Epithelial cell of esophagus (primary cell): ENCODE data around the gene NEK6.

ENCODE experiments used
- DNase-seq: peaks from one replicate; pipeline ENCODE4 v3.0.0; 2010; ENCODE audit warnings: low read depth
- H3K4me3 ChIP-seq: 2 replicates; pipeline ENCODE4 v1.5.1; 2011; ENCODE audit warnings: mild to moderate bottlenecking, low read length, control low read depth
- TF ChIP-seq, protein P1 (sequence below): IDR thresholded peaks from 2 replicates; pipeline ENCODE4 v1.5.1; 2011; ENCODE audit warnings: low read depth, mild to moderate bottlenecking, low read length, control low read depth, inconsistent platforms; ENCODE audit not compliant: insufficient read depth; ENCODE audit errors: missing control alignments

NEK6 gene

GRCh38 chr9:124214116-124214515 is 43.6 kb upstream of the NEK6 start:
- DNase-seq = no peak
- no peak overlapping the region for H3K4me3 ChIP-seq
- TF ChIP-seq, protein P1, sequence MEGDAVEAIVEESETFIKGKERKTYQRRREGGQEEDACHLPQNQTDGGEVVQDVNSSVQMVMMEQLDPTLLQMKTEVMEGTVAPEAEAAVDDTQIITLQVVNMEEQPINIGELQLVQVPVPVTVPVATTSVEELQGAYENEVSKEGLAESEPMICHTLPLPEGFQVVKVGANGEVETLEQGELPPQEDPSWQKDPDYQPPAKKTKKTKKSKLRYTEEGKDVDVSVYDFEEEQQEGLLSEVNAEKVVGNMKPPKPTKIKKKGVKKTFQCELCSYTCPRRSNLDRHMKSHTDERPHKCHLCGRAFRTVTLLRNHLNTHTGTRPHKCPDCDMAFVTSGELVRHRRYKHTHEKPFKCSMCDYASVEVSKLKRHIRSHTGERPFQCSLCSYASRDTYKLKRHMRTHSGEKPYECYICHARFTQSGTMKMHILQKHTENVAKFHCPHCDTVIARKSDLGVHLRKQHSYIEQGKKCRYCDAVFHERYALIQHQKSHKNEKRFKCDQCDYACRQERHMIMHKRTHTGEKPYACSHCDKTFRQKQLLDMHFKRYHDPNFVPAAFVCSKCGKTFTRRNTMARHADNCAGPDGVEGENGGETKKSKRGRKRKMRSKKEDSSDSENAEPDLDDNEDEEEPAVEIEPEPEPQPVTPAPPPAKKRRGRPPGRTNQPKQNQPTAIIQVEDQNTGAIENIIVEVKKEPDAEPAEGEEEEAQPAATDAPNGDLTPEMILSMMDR = no peak

DNA sequence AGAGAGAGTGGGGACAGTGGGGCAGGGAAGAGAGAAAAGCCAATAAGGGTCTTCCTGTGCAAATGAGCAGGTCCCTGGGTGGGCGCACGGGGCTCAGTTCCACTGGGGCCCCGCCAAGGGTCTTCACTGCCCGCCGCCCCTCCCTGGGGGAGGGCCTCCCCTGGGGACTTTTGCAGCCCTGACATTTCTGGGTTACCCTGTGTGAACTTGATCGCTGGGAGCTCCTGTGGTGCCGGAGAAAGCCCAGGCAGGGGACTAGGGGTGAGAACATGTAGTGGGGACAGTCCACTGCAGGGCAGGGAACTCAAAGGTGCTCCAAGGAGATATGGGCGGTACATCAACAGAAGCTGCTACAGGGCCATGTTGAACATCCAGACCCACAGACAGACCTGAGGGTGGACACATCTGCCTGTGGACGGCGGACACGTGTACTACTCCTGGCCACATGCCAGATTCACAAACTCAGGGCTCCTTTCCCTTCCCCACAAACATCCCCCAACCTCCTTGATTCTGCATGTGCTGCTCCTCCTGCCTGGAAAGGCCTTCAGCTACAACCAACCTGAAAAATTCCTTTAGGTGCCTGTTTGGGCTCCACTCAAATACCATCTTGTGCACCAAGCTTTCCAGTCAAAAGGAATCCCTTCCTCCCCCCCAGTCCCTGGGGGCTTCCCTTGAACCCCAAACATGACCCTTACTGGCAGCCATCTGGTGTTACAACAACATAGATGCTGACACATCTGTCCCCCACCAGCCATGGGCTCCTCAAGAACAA is 43.0 kb upstream of the NEK6 start:
- TF ChIP-seq, protein P1 = no peak
- DNase-seq = no peak
- no peak overlapping the region for H3K4me3 ChIP-seq

DNA sequence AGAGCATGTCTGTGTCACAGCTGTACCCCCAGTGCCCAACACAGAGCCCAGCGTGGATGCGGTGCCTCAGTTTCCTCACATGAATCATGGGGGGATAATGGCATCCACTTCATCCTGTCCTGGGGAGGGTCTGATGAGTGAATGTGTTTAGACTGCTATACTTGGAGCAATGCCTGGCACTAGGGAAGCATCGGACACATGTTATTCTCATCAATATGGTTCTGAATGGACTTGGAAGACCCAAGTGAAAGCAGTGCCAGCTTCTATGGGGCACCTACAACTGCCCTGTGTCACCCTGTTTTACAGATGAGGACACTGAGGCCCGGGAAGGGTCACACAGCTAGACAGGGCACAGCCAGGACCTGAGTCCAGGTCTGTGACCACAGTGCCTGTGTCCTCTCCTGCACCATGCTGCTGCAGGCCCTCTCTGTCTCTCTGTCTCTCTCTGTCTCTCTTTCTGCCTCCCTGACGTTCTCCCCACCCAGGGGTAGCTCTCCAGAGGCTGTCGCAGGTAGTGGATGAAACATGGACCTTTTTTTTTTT is 42.3 kb upstream of the NEK6 start:
- H3K4me3 ChIP-seq = no peak overlapping the region
- DNase-seq = no peak
- TF ChIP-seq, protein P1 = no peak

- TF ChIP-seq, protein P1 = no peak
- H3K4me3 ChIP-seq = no peak overlapping the region
- DNase-seq = no peak
These were observed 41.8 kb upstream of the NEK6 start for GRCh38 chr9:124215956-124216355.

- DNase-seq = no peak
- no peak overlapping the region for H3K4me3 ChIP-seq
- TF ChIP-seq, protein P1 = no peak
These were observed 41.1 kb upstream of the NEK6 start for GRCh38 chr9:124216474-124217176.

GRCh38 chr9:124217836-124218437 is 39.8 kb upstream of the NEK6 start:
- TF ChIP-seq, protein P1 = no peak
- no peak for DNase-seq
- H3K4me3 ChIP-seq = no peak overlapping the region
